ENCODE results near the gene AUTS2.

The AUTS2 gene

GRCh38 chr7:70505468-70505867 lies 907.2 kb downstream of the AUTS2 start:
- Histone ChIP-seq H3K4me3 (ENCODE audit: low read length) (no peak overlapping the region), H3K9ac (ENCODE audit: low read depth, low read length) (no peak overlapping the region), H3K27ac (ENCODE audit: low read length) (no peak overlapping the region), H3K27me3 (ENCODE audit: insufficient read depth, low read length) (no peaks in the 10 kb centered on the region), H3K9me3 (ENCODE audit: insufficient read depth, low read depth, low read length) (no peaks in the 10 kb centered on the region), H3K4me1 (ENCODE audit: insufficient read depth, low read length) (no peaks in the 10 kb centered on the region), H3K36me3 (ENCODE audit: insufficient read depth, low read depth, low read length) (no peaks in the 10 kb centered on the region)

- H3K9ac ChIP-seq (ENCODE audit: low read depth, low read length) = no peak overlapping the region
- no peak overlapping the region for H3K27ac ChIP-seq (ENCODE audit: low read length)
- no peaks in the 10 kb centered on the region for H3K9me3 ChIP-seq (ENCODE audit: insufficient read depth, low read depth, low read length)
Measured at GRCh38 chr7:70505886-70506285, 907.6 kb downstream of the AUTS2 start.

GRCh38 chr7:70506434-70506833 lies 908.2 kb downstream of the AUTS2 start:
- Histone ChIP-seq H3K9ac (ENCODE audit: low read depth, low read length) (no peak overlapping the region), H3K9me3 (ENCODE audit: insufficient read depth, low read depth, low read length) (no peaks in the 10 kb centered on the region), H3K27me3 (ENCODE audit: insufficient read depth, low read length) (no peaks in the 10 kb centered on the region), H3K27ac (ENCODE audit: low read length) (no peak overlapping the region), H3K36me3 (ENCODE audit: insufficient read depth, low read depth, low read length) (no peaks in the 10 kb centered on the region), H3K4me1 (ENCODE audit: insufficient read depth, low read length) (no peaks in the 10 kb centered on the region), H3K4me3 (ENCODE audit: low read length) (no peak overlapping the region)

More at GRCh38 chr7:70505886-70506285, 907.6 kb downstream of the AUTS2 start:
- no peak overlapping the region for H3K4me3 ChIP-seq (ENCODE audit: low read length)
- no peaks in the 10 kb centered on the region for H3K36me3 ChIP-seq (ENCODE audit: insufficient read depth, low read depth, low read length)
- H3K4me1 ChIP-seq (ENCODE audit: insufficient read depth, low read length) = no peaks in the 10 kb centered on the region
- H3K27me3 ChIP-seq (ENCODE audit: insufficient read depth, low read length) = no peaks in the 10 kb centered on the region

- H3K4me1 ChIP-seq (ENCODE audit: insufficient read depth, low read length) = no peaks in the 10 kb centered on the region
- H3K9me3 ChIP-seq (ENCODE audit: insufficient read depth, low read depth, low read length) = no peaks in the 10 kb centered on the region
- no peak overlapping the region for H3K4me3 ChIP-seq (ENCODE audit: low read length)
- H3K9ac ChIP-seq (ENCODE audit: low read depth, low read length) = no peak overlapping the region
- no peaks in the 10 kb centered on the region for H3K36me3 ChIP-seq (ENCODE audit: insufficient read depth, low read depth, low read length)
- no peak overlapping the region for H3K27ac ChIP-seq (ENCODE audit: low read length)
- H3K27me3 ChIP-seq (ENCODE audit: insufficient read depth, low read length) = no peaks in the 10 kb centered on the region
Measured at GRCh38 chr7:70512144-70512543, 913.9 kb downstream of the AUTS2 start.

GRCh38 chr7:70512761-70513160 lies 914.5 kb downstream of the AUTS2 start:
- Histone ChIP-seq H3K4me1 (ENCODE audit: insufficient read depth, low read length) (no peaks in the 10 kb centered on the region), H3K36me3 (ENCODE audit: insufficient read depth, low read depth, low read length) (no peaks in the 10 kb centered on the region), H3K9me3 (ENCODE audit: insufficient read depth, low read depth, low read length) (no peaks in the 10 kb centered on the region), H3K4me3 (ENCODE audit: low read length) (no peak overlapping the region), H3K9ac (ENCODE audit: low read depth, low read length) (no peak overlapping the region), H3K27me3 (ENCODE audit: insufficient read depth, low read length) (no peaks in the 10 kb centered on the region), H3K27ac (ENCODE audit: low read length) (no peak overlapping the region)

GRCh38 chr7:70520611-70521010 lies 922.3 kb downstream of the AUTS2 start:
- Histone ChIP-seq H3K27me3 (ENCODE audit: insufficient read depth, low read length) (no peaks in the 10 kb centered on the region), H3K9me3 (ENCODE audit: insufficient read depth, low read depth, low read length) (no peaks in the 10 kb centered on the region), H3K27ac (ENCODE audit: low read length) (no peak overlapping the region), H3K4me1 (ENCODE audit: insufficient read depth, low read length) (no peaks in the 10 kb centered on the region; the same call in 1 of the 2 replicates), H3K9ac (ENCODE audit: low read depth, low read length) (no peak overlapping the region), H3K4me3 (ENCODE audit: low read length) (no peak overlapping the region), H3K36me3 (ENCODE audit: insufficient read depth, low read depth, low read length) (no peaks in the 10 kb centered on the region)

- Histone ChIP-seq H3K9ac (ENCODE audit: low read depth, low read length) (no peak overlapping the region), H3K4me1 (ENCODE audit: insufficient read depth, low read length) (no peaks in the 10 kb centered on the region; the same call in 1 of the 2 replicates), H3K36me3 (ENCODE audit: insufficient read depth, low read depth, low read length) (no peaks in the 10 kb centered on the region), H3K27me3 (ENCODE audit: insufficient read depth, low read length) (no peaks in the 10 kb centered on the region), H3K4me3 (ENCODE audit: low read length) (no peak overlapping the region), H3K9me3 (ENCODE audit: insufficient read depth, low read depth, low read length) (no peaks in the 10 kb centered on the region), H3K27ac (ENCODE audit: low read length) (no peak overlapping the region)
Measured at GRCh38 chr7:70523249-70523988, 925.1 kb downstream of the AUTS2 start.

GRCh38 chr7:70523989-70524351 lies 925.7 kb downstream of the AUTS2 start:
- H3K27ac ChIP-seq (ENCODE audit: low read length) = no peak overlapping the region
- no peaks in the 10 kb centered on the region for H3K36me3 ChIP-seq (ENCODE audit: insufficient read depth, low read depth, low read length)
- no peaks in the 10 kb centered on the region for H3K9me3 ChIP-seq (ENCODE audit: insufficient read depth, low read depth, low read length)
- no peak overlapping the region for H3K4me3 ChIP-seq (ENCODE audit: low read length)
- H3K9ac ChIP-seq (ENCODE audit: low read depth, low read length) = no peak overlapping the region
- H3K27me3 ChIP-seq (ENCODE audit: insufficient read depth, low read length) = no peaks in the 10 kb centered on the region
- H3K4me1 ChIP-seq (ENCODE audit: insufficient read depth, low read length) = no peaks in the 10 kb centered on the region; the same call in 1 of the 2 replicates

- Histone ChIP-seq H3K4me1 (ENCODE audit: insufficient read depth, low read length) (no peaks in the 10 kb centered on the region), H3K9ac (ENCODE audit: low read depth, low read length) (no peak overlapping the region), H3K4me3 (ENCODE audit: low read length) (no peak overlapping the region), H3K27ac (ENCODE audit: low read length) (no peak overlapping the region), H3K36me3 (ENCODE audit: insufficient read depth, low read depth, low read length) (no peaks in the 10 kb centered on the region), H3K9me3 (ENCODE audit: insufficient read depth, low read depth, low read length) (no peaks in the 10 kb centered on the region), H3K27me3 (ENCODE audit: insufficient read depth, low read length) (no peaks in the 10 kb centered on the region)
Measured at GRCh38 chr7:70525991-70526390, 927.7 kb downstream of the AUTS2 start.

- Histone ChIP-seq H3K4me1 (ENCODE audit: insufficient read depth, low read length) (no peaks in the 10 kb centered on the region), H3K27ac (ENCODE audit: low read length) (no peak overlapping the region), H3K27me3 (ENCODE audit: insufficient read depth, low read length) (no peaks in the 10 kb centered on the region), H3K4me3 (ENCODE audit: low read length) (no peak overlapping the region), H3K9ac (ENCODE audit: low read depth, low read length) (no peak overlapping the region), H3K36me3 (ENCODE audit: insufficient read depth, low read depth, low read length) (no peaks in the 10 kb centered on the region), H3K9me3 (ENCODE audit: insufficient read depth, low read depth, low read length) (no peaks in the 10 kb centered on the region)
Measured at GRCh38 chr7:70527520-70528115, 929.3 kb downstream of the AUTS2 start.

- H3K4me1 ChIP-seq (ENCODE audit: insufficient read depth, low read length) = no peaks in the 10 kb centered on the region
- H3K27me3 ChIP-seq (ENCODE audit: insufficient read depth, low read length) = no peaks in the 10 kb centered on the region
- no peak overlapping the region for H3K4me3 ChIP-seq (ENCODE audit: low read length)
- H3K9me3 ChIP-seq (ENCODE audit: insufficient read depth, low read depth, low read length) = no peaks in the 10 kb centered on the region
- no peaks in the 10 kb centered on the region for H3K36me3 ChIP-seq (ENCODE audit: insufficient read depth, low read depth, low read length)
- H3K9ac ChIP-seq (ENCODE audit: low read depth, low read length) = no peak overlapping the region
- no peak overlapping the region for H3K27ac ChIP-seq (ENCODE audit: low read length)
Measured at GRCh38 chr7:70529436-70529835, 931.2 kb downstream of the AUTS2 start.

GRCh38 chr7:70529914-70530585 lies 931.8 kb downstream of the AUTS2 start:
- Histone ChIP-seq H3K4me3 (ENCODE audit: low read length) (no peak overlapping the region), H3K36me3 (ENCODE audit: insufficient read depth, low read depth, low read length) (no peaks in the 10 kb centered on the region), H3K4me1 (ENCODE audit: insufficient read depth, low read length) (no peaks in the 10 kb centered on the region), H3K9me3 (ENCODE audit: insufficient read depth, low read depth, low read length) (no peaks in the 10 kb centered on the region), H3K9ac (ENCODE audit: low read depth, low read length) (no peak overlapping the region), H3K27ac (ENCODE audit: low read length) (no peak overlapping the region), H3K27me3 (ENCODE audit: insufficient read depth, low read length) (no peaks in the 10 kb centered on the region)

Measured in iPS-20b (cell line).